SK-N-SH treated with all-trans-retinoic acid at 6 μM for 48 hours (cell line): ENCODE results near the gene DFFB.

Source experiments
- ATAC-seq: fragments of 200-7000 bp; cut with Tn5 transposase; 3 replicates; pipeline ENCODE4 v1.9.1; 2020; ENCODE audit warnings: mild to moderate bottlenecking, moderate library complexity
- ARNTL ChIP-seq: fragments of 450-650 bp; formaldehyde crosslinking; IDR thresholded peaks from 2 replicates; pipeline ENCODE4 v1.5.0; 2020; ENCODE audit warnings: low read depth, mild to moderate bottlenecking, moderate library complexity, borderline replicate concordance
- BACH2 ChIP-seq: fragments of 250-450 bp; sonication (Bioruptor Pico); IDR thresholded peaks from 2 replicates; pipeline ENCODE4 v1.9.0; 2021; ENCODE audit warnings: mild to moderate bottlenecking, borderline replicate concordance
- CSDC2 ChIP-seq: fragments of 250-450 bp; sonication (Bioruptor Pico); IDR thresholded peaks from 2 replicates; pipeline ENCODE4 v1.5.0; 2020; ENCODE audit warnings: mild to moderate bottlenecking, moderate library complexity
- ESRRG ChIP-seq: fragments of 250-450 bp; sonication (Bioruptor Pico); IDR thresholded peaks from 2 replicates; pipeline ENCODE4 v1.6.1; 2021; ENCODE audit warnings: mild to moderate bottlenecking
- GLIS3 ChIP-seq: fragments of 250-450 bp; sonication (Bioruptor Pico); IDR thresholded peaks from 2 replicates; pipeline ENCODE4 v1.5.0; 2020; ENCODE audit warnings: mild to moderate bottlenecking, moderate library complexity
- ISL1 ChIP-seq: fragments of 250-450 bp; sonication (Bioruptor Pico); IDR thresholded peaks from 2 replicates; pipeline ENCODE4 v2.1.2; 2022; ENCODE audit warnings: mild to moderate bottlenecking, moderate library complexity
- OSR1 ChIP-seq: fragments of 250-450 bp; sonication (Bioruptor Pico); IDR thresholded peaks from 2 replicates; pipeline ENCODE4 v1.8.0; 2022; ENCODE audit warnings: moderate library complexity, mild to moderate bottlenecking, inconsistent platforms
- PATZ1 ChIP-seq: fragments of 250-450 bp; sonication (Bioruptor Pico); IDR thresholded peaks from 2 replicates; pipeline ENCODE4 v1.8.0; 2020; ENCODE audit warnings: mild to moderate bottlenecking, moderate library complexity, borderline replicate concordance
- PPARA ChIP-seq: fragments of 250-450 bp; sonication (Bioruptor Pico); IDR thresholded peaks from 2 replicates; pipeline ENCODE4 v1.5.0; 2020; ENCODE audit warnings: mild to moderate bottlenecking, borderline replicate concordance
- RARB ChIP-seq: fragments of 250-450 bp; sonication (Bioruptor Pico); IDR thresholded peaks from 2 replicates; pipeline ENCODE4 v1.8.0; 2021; ENCODE audit warnings: mild to moderate bottlenecking, moderate library complexity
- SNAI2 ChIP-seq: fragments of 250-450 bp; sonication (Bioruptor Pico); IDR thresholded peaks from 2 replicates; pipeline ENCODE4 v1.5.0; 2020; ENCODE audit warnings: mild to moderate bottlenecking, moderate library complexity
- TCF4 ChIP-seq: fragments of 250-450 bp; sonication (Bioruptor Pico); IDR thresholded peaks from 2 replicates; pipeline ENCODE4 v1.8.0; 2021; ENCODE audit warnings: mild to moderate bottlenecking, moderate library complexity, borderline replicate concordance
- ZC3H10 ChIP-seq: fragments of 250-450 bp; sonication (Bioruptor Pico); IDR thresholded peaks from 2 replicates; pipeline ENCODE4 v1.5.1; 2021; ENCODE audit warnings: mild to moderate bottlenecking, moderate library complexity
- ZFP3 ChIP-seq: fragments of 250-450 bp; sonication (Bioruptor Pico); IDR thresholded peaks from 2 replicates; pipeline ENCODE4 v1.5.0; 2020; ENCODE audit warnings: mild to moderate bottlenecking, moderate library complexity
- ZFP30 ChIP-seq: fragments of 450-650 bp; formaldehyde crosslinking; IDR thresholded peaks from 2 replicates; pipeline ENCODE4 v1.5.0; 2022; ENCODE audit warnings: mild to moderate bottlenecking, moderate library complexity
- ZNF565 ChIP-seq: fragments of 450-650 bp; formaldehyde crosslinking; conservative IDR thresholded peaks from 2 replicates; pipeline ENCODE4 v1.5.0; 2020; ENCODE audit warnings: low read depth, mild to moderate bottlenecking, moderate library complexity
- ZNF70 ChIP-seq: fragments of 450-650 bp; formaldehyde crosslinking; IDR thresholded peaks from 2 replicates; pipeline ENCODE4 v1.5.0; 2020; ENCODE audit warnings: mild to moderate bottlenecking, moderate library complexity
- TF ChIP-seq, protein P1 (sequence below): fragments of 250-450 bp; sonication (Bioruptor Pico); IDR thresholded peaks from 2 replicates; pipeline ENCODE4 v1.5.1; 2020; ENCODE audit warnings: low read depth, mild to moderate bottlenecking, moderate library complexity
- TF ChIP-seq, protein P2 (sequence below): fragments of 250-450 bp; sonication (Bioruptor Pico); IDR thresholded peaks from 2 replicates; pipeline ENCODE4 v1.5.0; 2020; ENCODE audit warnings: mild to moderate bottlenecking, moderate library complexity

DFFB gene

GRCh38 chr1:3890389-3891328 is 33.4 kb downstream of the DFFB start:
- TF ChIP-seq ISL1 (CRISPR knock-in tag) (no peak), GLIS3 (CRISPR knock-in tag) (no peak), TCF4 (CRISPR knock-in tag) (no peak), PATZ1 (CRISPR knock-in tag) (no peak), ZC3H10 (CRISPR knock-in tag) (no peak), CSDC2 (CRISPR knock-in tag) (no peak)
- ATAC-seq: no peak

DNA sequence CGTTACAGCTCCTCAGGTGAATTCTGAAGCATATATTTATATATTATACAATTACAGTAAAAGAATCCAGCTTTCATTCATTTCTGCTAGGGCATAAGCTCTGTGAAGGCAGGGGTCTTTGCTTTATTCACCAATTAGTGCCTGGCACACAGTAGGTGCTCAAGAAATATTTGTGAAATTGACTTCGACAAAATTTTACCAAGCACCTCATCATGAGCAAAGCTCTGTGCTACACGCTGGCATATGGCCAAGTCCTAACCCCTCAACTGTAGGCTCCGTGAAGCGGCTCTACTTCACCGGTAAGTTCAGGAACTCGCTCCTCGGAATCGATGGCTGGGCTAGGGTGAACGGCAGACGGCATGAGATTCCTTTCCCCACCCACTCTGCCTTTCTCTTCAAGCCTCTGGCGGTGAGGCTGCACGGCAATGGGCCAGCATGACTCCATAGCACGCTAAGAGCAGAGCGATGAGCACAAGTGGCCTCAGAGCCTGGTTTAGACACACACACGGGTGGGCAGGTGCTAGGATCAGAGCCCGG is 34.1 kb downstream of the DFFB start:
- ATAC-seq: no peak
- TF ChIP-seq OSR1 (no peak), BACH2 (no peak), SNAI2 (CRISPR knock-in tag) (no peak), ZNF70 (CRISPR knock-in tag) (no peak)

DNA sequence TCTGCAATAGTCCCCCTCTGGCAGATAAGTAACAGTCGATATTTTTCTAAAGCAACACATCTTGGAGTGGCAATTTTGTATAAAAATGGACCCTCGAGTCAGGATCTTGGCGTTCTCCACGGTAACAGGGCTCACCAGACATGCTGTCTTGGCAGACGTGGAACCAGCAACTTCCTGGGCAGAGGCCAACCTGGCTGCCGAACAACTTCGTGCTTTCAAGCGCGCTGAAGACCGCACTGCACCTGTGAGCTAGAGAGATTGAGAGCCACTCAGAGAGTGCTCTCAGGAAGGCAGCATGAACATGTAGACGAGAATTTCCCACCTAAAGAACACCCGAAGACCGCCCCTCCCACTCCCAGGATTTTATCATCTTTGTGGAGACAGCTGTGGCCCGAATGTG is 35.5 kb downstream of the DFFB start:
- TF ChIP-seq ZFP30 (CRISPR knock-in tag) (no peak), ESRRG (CRISPR knock-in tag) (no peak), TCF4 (CRISPR knock-in tag) (no peak), ZNF565 (no peak), GLIS3 (CRISPR knock-in tag) (no peak), SNAI2 (CRISPR knock-in tag) (no peak), PPARA (CRISPR knock-in tag) (no peak)
- TF ChIP-seq, protein P1, sequence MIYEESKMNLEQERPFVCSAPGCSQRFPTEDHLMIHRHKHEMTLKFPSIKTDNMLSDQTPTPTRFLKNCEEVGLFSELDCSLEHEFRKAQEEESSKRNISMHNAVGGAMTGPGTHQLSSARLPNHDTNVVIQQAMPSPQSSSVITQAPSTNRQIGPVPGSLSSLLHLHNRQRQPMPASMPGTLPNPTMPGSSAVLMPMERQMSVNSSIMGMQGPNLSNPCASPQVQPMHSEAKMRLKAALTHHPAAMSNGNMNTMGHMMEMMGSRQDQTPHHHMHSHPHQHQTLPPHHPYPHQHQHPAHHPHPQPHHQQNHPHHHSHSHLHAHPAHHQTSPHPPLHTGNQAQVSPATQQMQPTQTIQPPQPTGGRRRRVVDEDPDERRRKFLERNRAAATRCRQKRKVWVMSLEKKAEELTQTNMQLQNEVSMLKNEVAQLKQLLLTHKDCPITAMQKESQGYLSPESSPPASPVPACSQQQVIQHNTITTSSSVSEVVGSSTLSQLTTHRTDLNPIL (CRISPR knock-in tag): no peak

GRCh38 chr1:3893190-3893589 is 35.9 kb downstream of the DFFB start:
- TF ChIP-seq ZFP3: no peak
- TF ChIP-seq ARNTL (CRISPR knock-in tag): no peak
- TF ChIP-seq RARB: no peak
- no peak for TF ChIP-seq ZNF565
- TF ChIP-seq ZNF70 (CRISPR knock-in tag): no peak
- TF ChIP-seq, protein P2, sequence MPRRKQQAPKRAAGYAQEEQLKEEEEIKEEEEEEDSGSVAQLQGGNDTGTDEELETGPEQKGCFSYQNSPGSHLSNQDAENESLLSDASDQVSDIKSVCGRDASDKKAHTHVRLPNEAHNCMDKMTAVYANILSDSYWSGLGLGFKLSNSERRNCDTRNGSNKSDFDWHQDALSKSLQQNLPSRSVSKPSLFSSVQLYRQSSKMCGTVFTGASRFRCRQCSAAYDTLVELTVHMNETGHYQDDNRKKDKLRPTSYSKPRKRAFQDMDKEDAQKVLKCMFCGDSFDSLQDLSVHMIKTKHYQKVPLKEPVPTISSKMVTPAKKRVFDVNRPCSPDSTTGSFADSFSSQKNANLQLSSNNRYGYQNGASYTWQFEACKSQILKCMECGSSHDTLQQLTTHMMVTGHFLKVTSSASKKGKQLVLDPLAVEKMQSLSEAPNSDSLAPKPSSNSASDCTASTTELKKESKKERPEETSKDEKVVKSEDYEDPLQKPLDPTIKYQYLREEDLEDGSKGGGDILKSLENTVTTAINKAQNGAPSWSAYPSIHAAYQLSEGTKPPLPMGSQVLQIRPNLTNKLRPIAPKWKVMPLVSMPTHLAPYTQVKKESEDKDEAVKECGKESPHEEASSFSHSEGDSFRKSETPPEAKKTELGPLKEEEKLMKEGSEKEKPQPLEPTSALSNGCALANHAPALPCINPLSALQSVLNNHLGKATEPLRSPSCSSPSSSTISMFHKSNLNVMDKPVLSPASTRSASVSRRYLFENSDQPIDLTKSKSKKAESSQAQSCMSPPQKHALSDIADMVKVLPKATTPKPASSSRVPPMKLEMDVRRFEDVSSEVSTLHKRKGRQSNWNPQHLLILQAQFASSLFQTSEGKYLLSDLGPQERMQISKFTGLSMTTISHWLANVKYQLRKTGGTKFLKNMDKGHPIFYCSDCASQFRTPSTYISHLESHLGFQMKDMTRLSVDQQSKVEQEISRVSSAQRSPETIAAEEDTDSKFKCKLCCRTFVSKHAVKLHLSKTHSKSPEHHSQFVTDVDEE: no peak
- TF ChIP-seq ESRRG (CRISPR knock-in tag): no peak
- no peak for TF ChIP-seq TCF4 (CRISPR knock-in tag)
- TF ChIP-seq PATZ1 (CRISPR knock-in tag): no peak
- no peak for TF ChIP-seq ISL1 (CRISPR knock-in tag)
- ATAC-seq: no peak

More for the DNA sequence above, 35.5 kb downstream of the DFFB start:
- ATAC-seq: no peak
